ENCODE data around the gene RELN. TPM values are rescaled to one million over a fixed set of nuclear protein-coding genes. Genes with fewer than 3 reads are reported as not detected.

RELN gene
- total RNA-seq, 1 donor from 2014 or later = 7.3 TPM

- Mint-ChIP-seq H3K4me3 (no peak overlapping the region), H3K36me3 (no peaks in the 10 kb centered on the region), H3K9me3 (no peaks in the 10 kb centered on the region), H3K4me1 (peaks cover 12% of the 10 kb centered on the region), H3K27me3 (ENCODE audit: low read depth) (peaks cover 31% of the 10 kb centered on the region), H3K27ac (no peak overlapping the region)
- TF ChIP-seq CTCF (IDR thresholded peaks at IDR 0.05; ENCODE audit: unreplicated experiment) = no peak
- no peak for DNase-seq (ENCODE audit: low spot score in 2 of 2, unreplicated experiment in 2 of 2)
These were observed 417.9 kb downstream of the RELN start for GRCh38 chr7:103571586-103571985.

- no peak overlapping the region for H3K27ac Mint-ChIP-seq
- no peak overlapping the region for H3K4me3 Mint-ChIP-seq
- H3K27me3 Mint-ChIP-seq (ENCODE audit: low read depth) = peaks cover 41% of the 10 kb centered on the region
- peaks cover 9% of the 10 kb centered on the region for H3K4me1 Mint-ChIP-seq
- DNase-seq (ENCODE audit: low spot score in 2 of 2, unreplicated experiment in 2 of 2) = no peak
- H3K36me3 Mint-ChIP-seq = no peaks in the 10 kb centered on the region
- no peaks in the 10 kb centered on the region for H3K9me3 Mint-ChIP-seq
- TF ChIP-seq CTCF (IDR thresholded peaks at IDR 0.05; ENCODE audit: unreplicated experiment) = no peak
These were observed 419.7 kb downstream of the RELN start for GRCh38 chr7:103569621-103570305.

- Mint-ChIP-seq H3K4me3 (no peak overlapping the region), H3K36me3 (no peaks in the 10 kb centered on the region), H3K9me3 (no peaks in the 10 kb centered on the region), H3K27me3 (ENCODE audit: low read depth) (peaks cover 42% of the 10 kb centered on the region), H3K4me1 (peaks cover 4% of the 10 kb centered on the region), H3K27ac (no peak overlapping the region)
- DNase-seq (ENCODE audit: low spot score in 2 of 2, unreplicated experiment in 2 of 2) = no peak
- TF ChIP-seq CTCF (IDR thresholded peaks at IDR 0.05; ENCODE audit: unreplicated experiment) = no peak
These were observed 425.0 kb downstream of the RELN start for GRCh38 chr7:103564416-103564815.

- Mint-ChIP-seq H3K27ac (no peak overlapping the region), H3K27me3 (ENCODE audit: low read depth) (peaks cover 40% of the 10 kb centered on the region), H3K4me3 (no peak overlapping the region), H3K4me1 (peaks cover 3% of the 10 kb centered on the region), H3K9me3 (no peaks in the 10 kb centered on the region), H3K36me3 (no peaks in the 10 kb centered on the region)
- DNase-seq (ENCODE audit: low spot score in 2 of 2, unreplicated experiment in 2 of 2) = no peak
- TF ChIP-seq CTCF (IDR thresholded peaks at IDR 0.05; ENCODE audit: unreplicated experiment) = no peak
These were observed 429.3 kb downstream of the RELN start for GRCh38 chr7:103560136-103560535.

GRCh38 chr7:103551016-103551415, 438.4 kb downstream of the RELN start:
- DNase-seq (ENCODE audit: low spot score in 2 of 2, unreplicated experiment in 2 of 2) = no peak
- peaks cover 21% of the 10 kb centered on the region for H3K27me3 Mint-ChIP-seq (ENCODE audit: low read depth)
- no peak for TF ChIP-seq CTCF (IDR thresholded peaks at IDR 0.05; ENCODE audit: unreplicated experiment)
- no peak overlapping the region for H3K27ac Mint-ChIP-seq
- no peaks in the 10 kb centered on the region for H3K36me3 Mint-ChIP-seq
- no peak overlapping the region for H3K4me3 Mint-ChIP-seq
- no peaks in the 10 kb centered on the region for H3K9me3 Mint-ChIP-seq
- peaks cover 1% of the 10 kb centered on the region for H3K4me1 Mint-ChIP-seq

Data from mesothelial cell of epicardium (in vitro differentiated cells).